Duodenal mucosa (tissue), 2 donors: ENCODE results near the gene AURKAIP1.
A peak's percentile ranks its signal among the peaks of the same experiment; 100 is the strongest.

Source experiments
- H3K27ac ChIP-seq: one replicate; pipeline ENCODE4 v1.7.0; 2013; ENCODE audit warnings: low read depth, low read length
- H3K27me3 ChIP-seq, 2 donors: one replicate each; pipeline ENCODE4 v1.7.0; 2013; ENCODE audit warnings: low read length in 2 of 2, control low read depth in 1 of 2; ENCODE audit not compliant: insufficient read depth in 2 of 2, control insufficient read depth in 1 of 2
- H3K36me3 ChIP-seq, 2 donors: one replicate each; pipeline ENCODE4 v1.7.0; 2013; ENCODE audit warnings: low read length in 2 of 2, control low read depth in 1 of 2; ENCODE audit not compliant: insufficient read depth in 2 of 2, control insufficient read depth in 1 of 2
- H3K4me1 ChIP-seq, 2 donors: one replicate each; pipeline ENCODE4 v1.7.0; 2013; ENCODE audit warnings: low read length in 2 of 2, control low read depth in 1 of 2; ENCODE audit not compliant: insufficient read depth in 2 of 2, control insufficient read depth in 1 of 2
- H3K4me3 ChIP-seq, 2 donors: one replicate each; pipeline ENCODE4 v1.7.0; 2013; ENCODE audit warnings: low read length in 2 of 2, low read depth in 1 of 2
- H3K9ac ChIP-seq, 2 donors: one replicate each; pipeline ENCODE4 v1.7.0; 2013; ENCODE audit warnings: low read length in 2 of 2, low read depth in 1 of 2
- H3K9me3 ChIP-seq, 2 donors: one replicate each; pipeline ENCODE4 v1.7.0; 2013; ENCODE audit warnings: low read length in 2 of 2, control low read depth in 1 of 2; ENCODE audit not compliant: control insufficient read depth in 1 of 2

Gene AURKAIP1

GRCh38 chr1:1347026-1347595 is 27.9 kb downstream of the AURKAIP1 start:
- Histone ChIP-seq H3K9me3 (no peaks in the 10 kb centered on the region), H3K27ac (peak overlapping the region; percentile 43), H3K9ac (peak overlapping the region; percentile 58 to 69), H3K4me3 (peak overlapping the region; percentile 68 to 82), H3K4me1 (peaks cover 34 to 41% of the 10 kb centered on the region in 2 donors), H3K27me3 (peaks cover 0 to 4% of the 10 kb centered on the region in 2 donors), H3K36me3 (no peaks in the 10 kb centered on the region)

GRCh38 chr1:1346501-1346890 is 28.5 kb downstream of the AURKAIP1 start:
- Histone ChIP-seq H3K4me3 (peak overlapping the region in 1 of 2 donors; percentile 8), H3K27ac (no peak overlapping the region), H3K4me1 (peaks cover 34 to 41% of the 10 kb centered on the region in 2 donors), H3K9me3 (no peaks in the 10 kb centered on the region), H3K9ac (no peak overlapping the region), H3K36me3 (peaks cover under 1 to 4% of the 10 kb centered on the region in 2 donors), H3K27me3 (no peaks in the 10 kb centered on the region)

- peak overlapping the region in 1 of 2 donors; percentile 8 for H3K4me3 ChIP-seq
- H3K27me3 ChIP-seq = no peaks in the 10 kb centered on the region
- H3K27ac ChIP-seq = no peak overlapping the region
- peaks cover 34 to 41% of the 10 kb centered on the region in 2 donors for H3K4me1 ChIP-seq
- no peaks in the 10 kb centered on the region for H3K9me3 ChIP-seq
- no peak overlapping the region for H3K9ac ChIP-seq
- peaks cover 6 to 10% of the 10 kb centered on the region in 2 donors for H3K36me3 ChIP-seq
Measured at GRCh38 chr1:1345860-1346500, 29.0 kb downstream of the AURKAIP1 start.

- H3K27ac ChIP-seq = no peak overlapping the region
- no peaks in the 10 kb centered on the region for H3K27me3 ChIP-seq
- H3K9ac ChIP-seq = peak overlapping the region in 1 of 2 donors; percentile 25
- peak overlapping the region in 1 of 2 donors; percentile 15 for H3K4me3 ChIP-seq
- H3K9me3 ChIP-seq = no peaks in the 10 kb centered on the region
- peaks cover 7 to 16% of the 10 kb centered on the region in 2 donors for H3K36me3 ChIP-seq
- peaks cover 34 to 41% of the 10 kb centered on the region in 2 donors for H3K4me1 ChIP-seq
Measured at GRCh38 chr1:1345384-1345783, 29.6 kb downstream of the AURKAIP1 start.

- Histone ChIP-seq H3K4me3 (peak overlapping the region in 1 of 2 donors; percentile 15), H3K27ac (no peak overlapping the region), H3K27me3 (no peaks in the 10 kb centered on the region), H3K9me3 (no peaks in the 10 kb centered on the region), H3K36me3 (peaks cover 7 to 21% of the 10 kb centered on the region in 2 donors), H3K9ac (peak overlapping the region in 1 of 2 donors; percentile 25), H3K4me1 (peaks cover 34 to 41% of the 10 kb centered on the region in 2 donors)
Measured at GRCh38 chr1:1344655-1345361, 30.2 kb downstream of the AURKAIP1 start.

- Histone ChIP-seq H3K4me1 (peaks cover 34 to 41% of the 10 kb centered on the region in 2 donors), H3K27me3 (no peaks in the 10 kb centered on the region), H3K4me3 (no peak overlapping the region), H3K9ac (no peak overlapping the region), H3K9me3 (no peaks in the 10 kb centered on the region), H3K27ac (no peak overlapping the region), H3K36me3 (peaks cover 7 to 29% of the 10 kb centered on the region in 2 donors)
Measured at GRCh38 chr1:1343811-1344421, 31.1 kb downstream of the AURKAIP1 start.

- Histone ChIP-seq H3K9ac (no peak overlapping the region), H3K4me3 (no peak overlapping the region), H3K27ac (no peak overlapping the region), H3K4me1 (peaks cover 31 to 32% of the 10 kb centered on the region in 2 donors), H3K27me3 (no peaks in the 10 kb centered on the region), H3K36me3 (peaks cover 7 to 36% of the 10 kb centered on the region in 2 donors), H3K9me3 (no peaks in the 10 kb centered on the region)
Measured at GRCh38 chr1:1342584-1343115, 32.4 kb downstream of the AURKAIP1 start.

GRCh38 chr1:1342061-1342562 is 32.9 kb downstream of the AURKAIP1 start:
- H3K27ac ChIP-seq = no peak overlapping the region
- H3K4me3 ChIP-seq = no peak overlapping the region
- H3K9me3 ChIP-seq = no peaks in the 10 kb centered on the region
- peaks cover 7 to 40% of the 10 kb centered on the region in 2 donors for H3K36me3 ChIP-seq
- H3K27me3 ChIP-seq = no peaks in the 10 kb centered on the region
- H3K4me1 ChIP-seq = peaks cover 26% of the 10 kb centered on the region in 2 donors
- no peak overlapping the region for H3K9ac ChIP-seq

GRCh38 chr1:1341549-1342021 is 33.4 kb downstream of the AURKAIP1 start:
- no peak overlapping the region for H3K4me3 ChIP-seq
- no peak overlapping the region for H3K27ac ChIP-seq
- H3K4me1 ChIP-seq = peaks cover 20 to 21% of the 10 kb centered on the region in 2 donors
- peaks cover 7 to 40% of the 10 kb centered on the region in 2 donors for H3K36me3 ChIP-seq
- no peak overlapping the region for H3K9ac ChIP-seq
- no peaks in the 10 kb centered on the region for H3K27me3 ChIP-seq
- H3K9me3 ChIP-seq = no peaks in the 10 kb centered on the region
